ENCODE results near the gene NRSN2.

DNA sequence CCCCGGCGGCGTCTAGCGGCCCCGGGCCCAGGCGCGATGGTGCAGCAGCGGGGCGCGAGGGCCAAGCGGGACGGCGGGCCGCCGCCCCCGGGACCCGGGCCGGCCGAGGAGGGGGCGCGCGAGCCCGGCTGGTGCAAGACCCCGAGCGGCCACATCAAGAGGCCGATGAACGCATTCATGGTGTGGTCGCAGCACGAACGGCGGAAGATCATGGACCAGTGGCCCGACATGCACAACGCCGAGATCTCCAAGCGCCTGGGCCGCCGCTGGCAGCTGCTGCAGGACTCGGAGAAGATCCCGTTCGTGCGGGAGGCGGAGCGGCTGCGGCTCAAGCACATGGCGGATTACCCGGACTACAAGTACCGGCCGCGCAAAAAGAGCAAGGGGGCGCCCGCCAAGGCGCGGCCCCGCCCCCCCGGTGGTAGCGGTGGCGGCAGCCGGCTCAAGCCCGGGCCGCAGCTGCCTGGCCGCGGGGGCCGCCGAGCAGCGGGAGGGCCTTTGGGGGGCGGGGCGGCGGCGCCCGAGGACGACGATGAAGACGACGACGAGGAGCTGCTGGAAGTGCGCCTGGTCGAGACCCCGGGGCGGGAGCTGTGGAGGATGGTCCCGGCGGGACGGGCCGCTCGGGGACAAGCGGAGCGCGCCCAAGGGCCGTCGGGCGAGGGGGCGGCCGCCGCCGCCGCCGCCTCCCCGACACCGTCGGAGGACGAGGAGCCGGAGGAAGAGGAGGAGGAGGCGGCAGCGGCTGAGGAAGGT, 20.8 kb upstream of the NRSN2 start:
- TF ChIP-seq ELF4 (IDR thresholded peaks at IDR 0.05), result no peak
- no peak for TF ChIP-seq ARNT (IDR thresholded peaks at IDR 0.05)

Data from HEK293T (cell line).